ENCODE results near the gene SYT13.
"Not testable (repeated sequence)": the region's sequence is repeated elsewhere in the genome, so short reads cannot be mapped to it uniquely, and the experiment has no call there.

Gene SYT13

DNA sequence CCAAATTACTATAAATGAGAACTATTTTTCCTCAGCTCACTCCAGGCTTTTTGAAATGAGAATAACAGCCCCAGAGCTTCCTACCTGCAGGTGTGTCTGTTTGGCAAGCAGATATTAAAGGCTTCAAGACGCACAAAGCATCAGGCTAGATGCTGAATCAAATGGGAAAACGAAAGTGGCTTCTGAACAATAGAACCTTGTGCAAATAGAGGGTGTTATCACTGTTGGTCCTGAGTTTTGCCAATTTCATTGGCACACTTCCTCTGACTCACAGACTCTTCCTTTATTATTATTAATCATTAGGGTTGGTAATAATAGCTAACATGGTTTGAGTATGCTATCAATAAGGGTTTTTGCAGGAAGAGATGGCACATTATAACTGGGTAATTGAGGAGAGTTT is 13.4 kb downstream of the SYT13 start:
- DNase-seq (ENCODE audit: low spot score), result no peak

DNA sequence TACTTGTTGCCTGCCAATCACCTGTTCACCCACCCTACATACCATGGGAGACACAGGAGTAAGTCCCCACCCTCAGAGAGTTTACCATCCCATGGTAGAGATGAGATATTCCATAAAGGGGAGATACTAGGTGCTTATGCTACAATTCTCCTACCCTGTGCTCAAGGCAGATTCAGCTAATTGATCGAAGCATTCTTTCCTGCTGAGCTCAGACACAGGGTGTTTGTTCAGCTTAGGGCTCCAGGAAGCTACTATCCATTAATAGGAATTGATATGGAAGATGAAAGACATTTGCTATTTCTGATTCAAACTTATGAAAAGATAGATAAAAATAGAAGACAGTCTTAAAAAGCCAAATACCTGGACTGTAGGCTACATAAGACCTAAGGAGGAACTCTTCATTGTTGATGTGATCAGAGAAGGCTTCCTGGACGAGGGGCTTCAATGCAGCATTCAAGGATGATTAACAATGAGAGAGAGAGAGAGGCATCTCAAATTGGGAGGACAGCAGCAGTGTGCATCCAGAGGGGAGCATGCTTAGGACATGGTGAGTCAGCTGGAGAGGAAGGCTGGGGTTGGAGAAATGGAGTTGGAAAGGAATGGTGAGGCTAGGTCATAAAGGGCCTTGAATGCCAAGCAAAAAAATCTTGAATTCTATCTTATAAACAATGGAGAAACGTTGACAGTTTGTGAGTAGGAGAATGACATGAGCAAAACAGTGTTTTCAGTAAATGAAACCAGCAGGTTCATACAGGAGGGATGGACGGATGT is 15.0 kb downstream of the SYT13 start:
- DNase-seq (ENCODE audit: low spot score), result no peak

- no peak for DNase-seq (ENCODE audit: low spot score)
Observed at GRCh38 chr11:45269678-45270077, 16.5 kb downstream of the SYT13 start.

DNA sequence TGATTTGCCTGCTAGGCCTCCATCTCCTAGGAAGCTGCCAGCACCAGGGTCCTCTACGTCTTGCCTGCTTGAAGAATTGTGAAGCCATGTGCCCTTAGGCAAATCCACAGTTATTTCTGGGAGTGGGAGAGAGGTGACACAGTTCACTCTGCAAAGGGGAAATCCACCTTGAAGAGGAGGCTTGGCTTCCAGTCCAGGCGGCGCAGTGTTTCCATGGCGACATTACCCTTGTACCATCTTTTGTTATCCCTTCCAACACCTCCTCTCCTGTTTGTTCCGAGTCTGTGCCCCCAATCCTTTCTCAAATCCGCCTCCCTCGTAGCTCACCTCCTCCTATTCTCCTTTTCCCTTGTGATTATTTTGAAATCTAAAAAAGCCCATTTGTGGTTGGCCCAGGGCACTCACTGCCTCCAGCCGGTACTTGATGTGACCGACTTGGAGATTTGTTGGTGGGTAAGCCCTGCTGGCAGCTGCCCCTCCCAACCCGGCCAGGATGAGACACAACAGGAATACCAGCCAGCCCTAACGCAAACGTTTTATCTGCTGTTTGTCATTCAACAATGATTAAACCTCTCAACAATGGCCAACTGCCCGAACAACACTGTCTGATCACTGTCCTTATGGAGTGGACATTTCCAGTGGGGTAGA is 18.4 kb downstream of the SYT13 start:
- no peak for DNase-seq (ENCODE audit: low spot score)

GRCh38 chr11:45267052-45267451 is 19.1 kb downstream of the SYT13 start:
- peak; percentile 44 for DNase-seq (ENCODE audit: low spot score)

DNA sequence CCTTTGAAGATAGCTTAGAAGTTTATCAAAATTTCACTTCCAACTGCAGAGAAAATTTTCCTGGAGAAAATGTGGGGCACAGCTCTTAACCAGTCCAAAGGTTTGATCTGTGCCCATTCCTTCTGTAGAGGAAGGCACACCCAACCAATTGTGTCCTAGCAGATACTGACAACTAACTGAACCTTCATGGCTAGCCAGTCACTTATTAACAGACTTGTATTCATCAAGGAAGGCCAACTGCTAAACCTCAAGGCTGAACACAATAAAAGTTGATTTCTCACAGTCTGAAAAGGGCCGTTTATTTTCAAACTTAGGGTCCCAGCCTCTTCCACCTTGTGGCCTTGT is 19.5 kb downstream of the SYT13 start:
- no peak for DNase-seq (ENCODE audit: low spot score)

GRCh38 chr11:45265969-45266675 is 20.0 kb downstream of the SYT13 start:
- no peak for DNase-seq (ENCODE audit: low spot score)

- no peak for DNase-seq (ENCODE audit: low spot score)
Observed at GRCh38 chr11:45264839-45265515, 21.2 kb downstream of the SYT13 start.

- no peak for DNase-seq (ENCODE audit: low spot score)
Observed at GRCh38 chr11:45263773-45264172, 22.4 kb downstream of the SYT13 start.

DNA sequence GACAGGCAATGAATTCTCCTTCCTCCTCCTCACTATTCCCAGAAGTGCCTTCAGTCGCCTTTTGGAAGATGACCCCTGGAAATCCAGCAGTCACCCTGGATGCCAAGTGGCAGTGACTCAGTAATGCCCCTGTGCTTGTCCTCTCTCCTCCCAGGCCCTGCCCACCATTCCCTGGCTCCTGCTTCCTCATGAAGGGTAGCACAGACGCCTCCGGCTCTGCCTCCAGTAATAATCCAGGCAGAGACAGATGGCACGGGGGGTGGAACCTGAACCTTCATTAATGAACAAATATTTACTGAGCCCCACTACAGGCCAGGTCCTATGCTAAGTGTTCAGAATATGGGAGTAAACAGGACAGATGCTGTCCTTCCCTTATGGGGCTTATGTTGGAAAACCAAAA is 23.2 kb downstream of the SYT13 start:
- DNase-seq (ENCODE audit: low spot score), result no peak

- no peak for DNase-seq (ENCODE audit: low spot score)
Observed at GRCh38 chr11:45260071-45260470, 26.1 kb downstream of the SYT13 start.

DNA sequence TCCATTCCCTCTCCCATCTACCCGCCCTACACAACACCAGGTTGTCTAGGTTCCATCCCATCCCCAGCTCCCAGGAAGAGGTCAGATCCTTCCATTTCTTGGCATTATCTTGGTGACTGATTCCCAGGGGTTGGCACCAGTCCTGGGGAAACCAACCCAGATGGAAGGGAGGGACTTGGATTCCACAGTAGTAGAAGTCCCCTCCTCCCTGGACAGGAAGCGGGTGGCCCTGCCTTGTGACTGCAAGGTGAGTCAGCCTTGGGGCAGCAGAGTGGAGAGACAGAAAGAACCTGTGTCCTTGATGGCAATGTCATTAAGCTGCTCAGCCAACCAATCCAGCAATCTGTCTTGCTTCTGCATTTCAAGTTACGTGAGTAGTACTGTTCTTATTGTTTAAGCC is 26.5 kb downstream of the SYT13 start:
- DNase-seq (ENCODE audit: low spot score), result no peak

GRCh38 chr11:45258982-45259530 is 27.1 kb downstream of the SYT13 start:
- DNase-seq (ENCODE audit: low spot score), result no peak

DNA sequence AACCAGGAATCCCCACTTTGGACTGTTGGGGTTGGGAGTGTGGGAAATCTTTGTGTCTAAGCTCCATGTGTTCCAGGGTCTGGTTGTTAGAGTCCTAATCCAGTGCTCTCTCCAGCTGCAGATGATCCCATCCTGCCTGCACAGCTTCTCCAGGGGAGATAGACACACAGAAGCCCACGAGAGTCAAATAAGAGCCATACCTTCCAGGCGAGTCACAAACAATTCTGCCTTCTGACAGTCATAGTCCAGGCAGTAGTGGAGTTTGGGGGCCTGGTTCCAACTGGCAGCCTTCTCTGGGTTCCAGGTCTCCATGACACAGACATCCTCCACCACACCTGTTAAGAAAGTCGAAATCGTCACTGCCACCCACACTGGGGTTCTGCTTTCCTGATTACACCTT is 32.1 kb downstream of the SYT13 start:
- no peak for DNase-seq (ENCODE audit: low spot score)

- DNase-seq (ENCODE audit: low spot score), result no peak
Observed at GRCh38 chr11:45253640-45254039, 32.5 kb downstream of the SYT13 start.

- no peak for DNase-seq (ENCODE audit: low spot score)
Observed at GRCh38 chr11:45252877-45253276, 33.3 kb downstream of the SYT13 start.

DNA sequence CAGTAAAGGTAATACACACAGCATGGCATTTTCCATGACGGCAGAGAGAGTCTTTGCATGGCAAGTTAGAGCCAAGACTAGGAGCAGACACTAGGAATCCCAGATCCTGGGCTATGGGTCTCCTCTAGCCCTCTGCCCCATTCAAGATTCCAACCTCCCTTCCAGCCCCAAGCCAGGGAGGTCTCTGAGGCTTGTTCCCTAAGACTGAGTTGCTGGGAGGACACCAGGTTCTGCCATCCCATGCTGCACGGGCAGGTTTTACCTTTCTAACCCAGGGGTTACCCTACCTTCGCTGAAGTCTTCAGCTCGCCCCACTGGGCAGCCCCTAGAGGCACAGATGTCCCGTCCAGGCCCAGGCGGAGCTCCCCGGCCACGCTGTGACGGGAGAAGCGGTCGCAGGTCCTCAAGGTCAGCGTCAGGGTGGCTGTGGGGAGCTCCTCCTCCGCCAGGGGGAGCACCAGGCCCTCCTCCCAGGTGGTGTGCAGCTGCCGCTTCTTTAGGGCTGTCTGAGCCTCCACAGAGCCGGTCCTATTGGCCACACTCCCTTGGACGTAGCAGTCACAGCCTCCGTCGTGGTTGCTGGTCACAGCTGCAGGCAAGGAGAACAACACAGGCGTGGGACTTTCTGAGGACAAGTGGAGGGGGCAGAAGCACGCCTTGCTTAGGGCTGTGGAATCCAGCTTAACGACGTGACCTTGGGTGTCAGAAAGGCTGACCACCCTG is 33.8 kb downstream of the SYT13 start:
- DNase-seq (ENCODE audit: low spot score), result peak; percentile 65

DNA sequence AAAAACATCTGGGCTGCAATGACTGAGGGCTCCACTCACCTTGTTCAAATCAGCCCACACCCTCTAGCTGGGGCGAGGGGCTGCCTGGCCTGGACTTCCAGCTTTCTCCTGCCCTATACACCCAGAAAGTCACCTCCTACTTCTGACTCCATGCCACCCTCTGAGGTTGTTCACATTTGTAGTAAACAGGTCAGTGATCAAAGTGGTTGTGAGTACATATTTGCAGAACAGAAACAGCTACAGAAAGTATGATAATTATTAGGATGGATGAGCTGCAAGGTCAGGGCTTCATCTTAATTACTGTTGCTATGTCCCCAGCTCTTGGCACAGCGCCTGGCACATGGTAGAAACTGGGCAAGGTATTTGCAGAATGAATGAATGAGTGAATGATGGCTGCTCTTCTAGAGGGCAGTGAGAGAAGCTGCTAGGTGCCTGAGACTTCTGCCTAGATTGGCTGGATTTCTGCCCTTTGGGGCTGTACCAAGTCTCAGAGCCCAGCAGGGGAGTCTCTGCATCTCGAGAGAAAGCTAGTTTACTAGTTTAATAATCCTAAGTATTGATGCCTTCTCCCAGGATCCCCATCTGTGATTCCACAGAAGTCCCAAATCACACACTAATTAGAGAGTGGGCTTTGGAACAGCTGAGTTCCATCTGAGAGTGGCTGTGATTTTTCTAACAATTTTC is 36.0 kb downstream of the SYT13 start:
- no peak for DNase-seq (ENCODE audit: low spot score)

GRCh38 chr11:45249372-45249771 is 36.8 kb downstream of the SYT13 start:
- DNase-seq (ENCODE audit: low spot score), result not testable (repeated sequence)

- no peak for DNase-seq (ENCODE audit: low spot score)
Observed at GRCh38 chr11:45248501-45249011, 37.6 kb downstream of the SYT13 start.

DNA sequence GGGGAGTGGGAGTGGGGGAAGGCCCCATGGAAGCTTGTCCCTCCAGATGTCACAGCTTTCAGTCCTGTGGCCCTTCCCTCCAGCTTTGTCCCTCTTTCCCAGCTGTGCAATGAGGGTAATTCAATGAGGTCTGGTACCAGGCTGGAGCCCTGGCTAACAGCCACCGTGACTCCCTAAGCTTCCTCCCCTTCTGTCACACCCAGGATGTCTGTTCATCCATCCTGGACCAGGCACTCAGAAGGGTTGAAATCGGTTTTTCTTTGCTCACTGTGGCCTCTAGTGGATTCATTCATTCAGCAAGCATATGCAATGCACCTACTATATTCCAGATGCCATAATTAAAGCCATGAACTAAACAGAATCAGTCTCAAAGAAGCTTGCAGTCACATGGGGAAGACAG is 38.7 kb downstream of the SYT13 start:
- DNase-seq (ENCODE audit: low spot score), result no peak

All from germinal center (tissue), 1 donor.